Measurements from ENCODE around the gene AP3S2. TPM values are rescaled to one million over a fixed set of nuclear protein-coding genes. Genes with fewer than 3 reads are reported as not detected.

AP3S2 gene
- total RNA-seq, 1 experiment from 2014 or later, result 35.7 TPM

- Mint-ChIP-seq H3K27ac (no peak overlapping the region), H3K4me1 (peaks cover 25% of the 10 kb centered on the region), H3K4me3 (no peak overlapping the region), H3K27me3 (ENCODE audit: low read depth) (peaks cover 28% of the 10 kb centered on the region), H3K9me3 (no peaks in the 10 kb centered on the region), H3K36me3 (no peaks in the 10 kb centered on the region)
- ChIA-PET CTCF (interaction anchor here (1.3 to 3.5 kb wide), 3 partner anchors 21 to 93 kb away, joined by 7 to 33 read pairs (median 19); no protein-coding TSS in a partner anchor), POLR2A (no interaction called here)
- no peak for TF ChIP-seq ATF6 (CRISPR knock-in tag; IDR thresholded peaks at IDR 0.05)
- no peak for TF ChIP-seq E2F5 (CRISPR knock-in tag; IDR thresholded peaks at IDR 0.05)
- no peak for TF ChIP-seq JAZF1 (CRISPR knock-in tag; IDR thresholded peaks at IDR 0.05)
- no peak for TF ChIP-seq ZNF138 (CRISPR knock-in tag; conservative IDR thresholded peaks at IDR 0.05)
- TF ChIP-seq SMAD4 (CRISPR knock-in tag; IDR thresholded peaks at IDR 0.05), result no peak
- no peak for TF ChIP-seq JUN (CRISPR knock-in tag; IDR thresholded peaks at IDR 0.05)
- no peak for TF ChIP-seq HMGA2 (CRISPR knock-in tag; IDR thresholded peaks at IDR 0.05)
- ATAC-seq, result no peak
- DNase-seq (ENCODE audit: low spot score), result no peak
These were observed 111.7 kb downstream of the AP3S2 start for GRCh38 chr15:89781891-89782618.

GRCh38 chr15:89781055-89781454, 112.7 kb downstream of the AP3S2 start:
- no peak overlapping the region for H3K27ac Mint-ChIP-seq
- ATAC-seq, result no peak
- TF ChIP-seq E2F1 (CRISPR knock-in tag; IDR thresholded peaks at IDR 0.05) (no peak), CDX4 (CRISPR knock-in tag; IDR thresholded peaks at IDR 0.05; ENCODE audit: borderline replicate concordance) (no peak), TEAD1 (CRISPR knock-in tag; IDR thresholded peaks at IDR 0.05) (no peak), CREM (CRISPR knock-in tag; IDR thresholded peaks at IDR 0.05) (no peak), NR1H2 (CRISPR knock-in tag; IDR thresholded peaks at IDR 0.05) (no peak), FOXJ3 (CRISPR knock-in tag; IDR thresholded peaks at IDR 0.05; ENCODE audit: borderline replicate concordance) (no peak), SP1 (CRISPR knock-in tag; conservative IDR thresholded peaks at IDR 0.05) (no peak), MLX (CRISPR knock-in tag; IDR thresholded peaks at IDR 0.05) (no peak), NR3C1 (CRISPR knock-in tag; conservative IDR thresholded peaks at IDR 0.05; ENCODE audit: low read depth) (no peak), NR2C2 (CRISPR knock-in tag; IDR thresholded peaks at IDR 0.05) (no peak), JAZF1 (CRISPR knock-in tag; IDR thresholded peaks at IDR 0.05) (no peak), HMGXB4 (CRISPR knock-in tag; IDR thresholded peaks at IDR 0.05) (no peak), ERG (CRISPR knock-in tag; IDR thresholded peaks at IDR 0.05) (no peak), USF1 (CRISPR knock-in tag; IDR thresholded peaks at IDR 0.05) (no peak), PRDM15 (CRISPR knock-in tag; IDR thresholded peaks at IDR 0.05) (no peak), ZBTB21 (CRISPR knock-in tag; IDR thresholded peaks at IDR 0.05; ENCODE audit: borderline replicate concordance) (no peak)

More at GRCh38 chr15:89781055-89781454, 112.7 kb downstream of the AP3S2 start:
- H3K36me3 Mint-ChIP-seq, result no peaks in the 10 kb centered on the region
- no peak overlapping the region for H3K4me3 Mint-ChIP-seq
- peaks cover 31% of the 10 kb centered on the region for H3K27me3 Mint-ChIP-seq (ENCODE audit: low read depth)
- no peaks in the 10 kb centered on the region for H3K9me3 Mint-ChIP-seq
- DNase-seq (ENCODE audit: low spot score), result no peak
- ChIA-PET CTCF (interaction anchor here (1.3 kb wide), 1 partner anchor 20 kb away, joined by 7 read pairs; no protein-coding TSS in a partner anchor), POLR2A (no interaction called here)
- H3K4me1 Mint-ChIP-seq, result peaks cover 26% of the 10 kb centered on the region
